WTC11 (cell line): ENCODE results near the gene MIA2. TPM values are rescaled to one million over a fixed set of nuclear protein-coding genes. Genes with fewer than 3 reads are reported as not detected.

Source experiments
- ATAC-seq: fragments of 200-7000 bp; cut with Tn5 transposase; 2 replicates; pipeline ENCODE4 v1.10.0; 2021; ENCODE audit warnings: mild to moderate bottlenecking, moderate library complexity
- CTCF ChIA-PET: fragments of 300-600 bp; sonication (Branson Sonifier 250); formaldehyde crosslinking; loops from one replicate; lab custom pipeline; 2021; ENCODE audit warnings: antibody characterized with exemption; lab: Charles Lee
- POLR2A ChIA-PET: fragments of 350-600 bp; sonication (Branson Sonifier 250); formaldehyde crosslinking; loops from one replicate; lab custom pipeline; 2021; ENCODE audit warnings: antibody characterized with exemption; lab: Charles Lee
- DNase-seq: peaks from one replicate; pipeline ENCODE4 v3.0.0; 2021; ENCODE audit warnings: low spot score
- H3K27ac Mint-ChIP-seq: 2 replicates; pipeline ENCODE4 v1.8.0; 2021; ENCODE audit warnings: mixed read lengths
- H3K27me3 Mint-ChIP-seq: 2 replicates; pipeline ENCODE4 v1.8.0; 2021; ENCODE audit warnings: low read depth, mild to moderate bottlenecking, moderate library complexity, mixed read lengths
- H3K36me3 Mint-ChIP-seq: 2 replicates; pipeline ENCODE4 v1.8.0; 2021; ENCODE audit warnings: mixed read lengths
- H3K4me1 Mint-ChIP-seq: 2 replicates; pipeline ENCODE4 v1.8.0; 2022; ENCODE audit warnings: mixed read lengths
- H3K4me3 Mint-ChIP-seq: 2 replicates; pipeline ENCODE4 v1.8.0; 2021; ENCODE audit warnings: mild to moderate bottlenecking, moderate library complexity, mixed read lengths
- H3K9me3 Mint-ChIP-seq: 2 replicates; pipeline ENCODE4 v1.8.0; 2021; ENCODE audit warnings: mixed read lengths
- ATF1 ChIP-seq: sonication (generic); formaldehyde crosslinking; IDR thresholded peaks from 2 replicates; pipeline ENCODE4 v1.8.1; 2023; ENCODE audit warnings: mild to moderate bottlenecking, moderate library complexity, missing genetic modification reagents
- CBFB ChIP-seq: sonication (generic); formaldehyde crosslinking; IDR thresholded peaks from 2 replicates; pipeline ENCODE4 v1.8.1; 2022; ENCODE audit warnings: mild to moderate bottlenecking, low read depth, missing genetic modification reagents
- EMX1 ChIP-seq: fragments of 250-450 bp; sonication (Bioruptor Pico); IDR thresholded peaks from 2 replicates; pipeline ENCODE4 v1.8.0; 2021; ENCODE audit warnings: mild to moderate bottlenecking
- JUN ChIP-seq: sonication (generic); formaldehyde crosslinking; IDR thresholded peaks from 2 replicates; pipeline ENCODE4 v1.8.0; 2023; ENCODE audit warnings: mild to moderate bottlenecking, missing genetic modification reagents
- NFATC4 ChIP-seq: fragments of 250-450 bp; sonication (Bioruptor Pico); IDR thresholded peaks from 2 replicates; pipeline ENCODE4 v1.9.0; 2021; ENCODE audit warnings: mild to moderate bottlenecking
- PRRX2 ChIP-seq: fragments of 250-450 bp; sonication (Bioruptor Pico); IDR thresholded peaks from 2 replicates; pipeline ENCODE4 v1.8.0; 2021; ENCODE audit warnings: mild to moderate bottlenecking
- SP1 ChIP-seq: sonication (generic); formaldehyde crosslinking; conservative IDR thresholded peaks from 2 replicates; pipeline ENCODE4 v1.8.1; 2022; ENCODE audit warnings: missing genetic modification reagents
- TEAD1 ChIP-seq: sonication (generic); formaldehyde crosslinking; IDR thresholded peaks from 2 replicates; pipeline ENCODE4 v1.8.0; 2022; ENCODE audit warnings: mild to moderate bottlenecking, missing genetic modification reagents
- TP53 ChIP-seq: sonication (generic); formaldehyde crosslinking; IDR thresholded peaks from 2 replicates; pipeline ENCODE4 v1.8.1; 2023; ENCODE audit warnings: mild to moderate bottlenecking, missing genetic modification reagents
- ZNF138 ChIP-seq: sonication (generic); formaldehyde crosslinking; conservative IDR thresholded peaks from 2 replicates; pipeline ENCODE4 v1.8.1; 2022; ENCODE audit warnings: mild to moderate bottlenecking, moderate library complexity, missing genetic modification reagents
- ZNF219 ChIP-seq: sonication (generic); formaldehyde crosslinking; IDR thresholded peaks from 2 replicates; pipeline ENCODE4 v1.8.0; 2023; ENCODE audit warnings: missing genetic modification reagents, mild to moderate bottlenecking, borderline replicate concordance
- ZNF671 ChIP-seq: fragments of 250-450 bp; sonication (Bioruptor Pico); IDR thresholded peaks from 2 replicates; pipeline ENCODE4 v1.8.0; 2021; ENCODE audit warnings: mild to moderate bottlenecking
- total RNA-seq: library from RNA; stranded (reverse); gene quantifications from 3 replicates; pipeline ENCODE4 v1.2.3, GENCODE V29; 2021
- TF ChIP-seq, protein P1 (sequence below): sonication (generic); formaldehyde crosslinking; IDR thresholded peaks from 2 replicates; pipeline ENCODE4 v1.8.1; 2023; ENCODE audit warnings: mild to moderate bottlenecking, missing genetic modification reagents, borderline replicate concordance
- TF ChIP-seq, protein P2 (sequence below): sonication (generic); formaldehyde crosslinking; IDR thresholded peaks from 2 replicates; pipeline ENCODE4 v1.8.1; 2022; ENCODE audit warnings: low read depth, missing genetic modification reagents, borderline replicate concordance
- TF ChIP-seq, protein P3 (sequence below): sonication (generic); formaldehyde crosslinking; IDR thresholded peaks from 2 replicates; pipeline ENCODE4 v1.8.1; 2022; ENCODE audit warnings: mild to moderate bottlenecking, moderate library complexity, missing genetic modification reagents
- TF ChIP-seq, protein P4 (sequence below): sonication (generic); formaldehyde crosslinking; IDR thresholded peaks from 2 replicates; pipeline ENCODE4 v1.8.1; 2023; ENCODE audit warnings: mild to moderate bottlenecking, moderate library complexity, missing genetic modification reagents
- TF ChIP-seq, protein P5 (sequence below): sonication (generic); formaldehyde crosslinking; IDR thresholded peaks from 2 replicates; pipeline ENCODE4 v1.8.0; 2022; ENCODE audit warnings: missing genetic modification reagents
- TF ChIP-seq, protein P6 (sequence below): sonication (generic); formaldehyde crosslinking; IDR thresholded peaks from 2 replicates; pipeline ENCODE4 v1.8.1; 2023; ENCODE audit warnings: mild to moderate bottlenecking, missing genetic modification reagents, moderate library complexity

Gene MIA2
- total RNA-seq, 1 experiment from 2014 or later = 11.3 TPM

DNA sequence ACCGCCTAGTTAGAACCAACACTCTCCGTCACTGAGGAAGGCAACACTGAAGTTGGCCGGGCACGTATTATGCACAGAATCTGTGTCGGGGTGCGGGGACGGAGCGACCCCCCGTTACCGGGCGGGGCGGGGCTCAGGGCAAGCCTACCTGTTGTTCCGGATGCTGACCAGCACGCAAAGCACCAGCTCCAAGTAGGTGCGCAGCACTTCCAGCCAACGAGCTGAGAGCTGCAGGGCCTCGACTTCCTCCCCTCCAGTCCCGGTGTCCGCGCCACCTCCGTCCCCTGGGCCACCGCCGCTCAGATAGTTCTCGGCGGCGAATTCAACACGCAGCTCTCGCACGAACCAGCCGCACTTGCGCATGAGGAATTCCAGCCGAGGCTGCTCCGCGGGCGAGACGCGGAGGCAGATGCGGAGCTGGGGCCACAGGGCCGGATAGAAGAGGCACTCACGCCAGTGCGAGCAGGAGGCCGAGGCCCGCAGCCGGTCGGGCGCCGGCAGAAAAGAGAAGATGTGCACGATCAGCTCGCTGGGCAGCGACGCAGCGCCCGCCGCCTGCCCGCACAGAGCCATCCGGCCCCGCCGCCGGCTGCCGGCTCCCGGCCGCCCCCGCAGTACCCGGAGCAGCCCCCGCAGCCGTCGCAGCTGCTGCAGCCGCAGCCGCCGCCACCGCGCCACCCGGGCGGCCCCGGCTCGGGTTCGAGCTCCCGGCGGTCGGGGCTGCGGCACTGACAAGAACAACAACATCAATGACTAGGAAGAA lies 197.9 kb downstream of the MIA2 start (continued):
- TF ChIP-seq, protein P1, sequence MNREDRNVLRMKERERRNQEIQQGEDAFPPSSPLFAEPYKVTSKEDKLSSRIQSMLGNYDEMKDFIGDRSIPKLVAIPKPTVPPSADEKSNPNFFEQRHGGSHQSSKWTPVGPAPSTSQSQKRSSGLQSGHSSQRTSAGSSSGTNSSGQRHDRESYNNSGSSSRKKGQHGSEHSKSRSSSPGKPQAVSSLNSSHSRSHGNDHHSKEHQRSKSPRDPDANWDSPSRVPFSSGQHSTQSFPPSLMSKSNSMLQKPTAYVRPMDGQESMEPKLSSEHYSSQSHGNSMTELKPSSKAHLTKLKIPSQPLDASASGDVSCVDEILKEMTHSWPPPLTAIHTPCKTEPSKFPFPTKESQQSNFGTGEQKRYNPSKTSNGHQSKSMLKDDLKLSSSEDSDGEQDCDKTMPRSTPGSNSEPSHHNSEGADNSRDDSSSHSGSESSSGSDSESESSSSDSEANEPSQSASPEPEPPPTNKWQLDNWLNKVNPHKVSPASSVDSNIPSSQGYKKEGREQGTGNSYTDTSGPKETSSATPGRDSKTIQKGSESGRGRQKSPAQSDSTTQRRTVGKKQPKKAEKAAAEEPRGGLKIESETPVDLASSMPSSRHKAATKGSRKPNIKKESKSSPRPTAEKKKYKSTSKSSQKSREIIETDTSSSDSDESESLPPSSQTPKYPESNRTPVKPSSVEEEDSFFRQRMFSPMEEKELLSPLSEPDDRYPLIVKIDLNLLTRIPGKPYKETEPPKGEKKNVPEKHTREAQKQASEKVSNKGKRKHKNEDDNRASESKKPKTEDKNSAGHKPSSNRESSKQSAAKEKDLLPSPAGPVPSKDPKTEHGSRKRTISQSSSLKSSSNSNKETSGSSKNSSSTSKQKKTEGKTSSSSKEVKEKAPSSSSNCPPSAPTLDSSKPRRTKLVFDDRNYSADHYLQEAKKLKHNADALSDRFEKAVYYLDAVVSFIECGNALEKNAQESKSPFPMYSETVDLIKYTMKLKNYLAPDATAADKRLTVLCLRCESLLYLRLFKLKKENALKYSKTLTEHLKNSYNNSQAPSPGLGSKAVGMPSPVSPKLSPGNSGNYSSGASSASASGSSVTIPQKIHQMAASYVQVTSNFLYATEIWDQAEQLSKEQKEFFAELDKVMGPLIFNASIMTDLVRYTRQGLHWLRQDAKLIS (CRISPR knock-in tag) = no peak
- TF ChIP-seq CBFB (CRISPR knock-in tag) = 0 out of 2 replicates have a peak, but pooled peaks have one; percentile 73
- TF ChIP-seq, protein P2, sequence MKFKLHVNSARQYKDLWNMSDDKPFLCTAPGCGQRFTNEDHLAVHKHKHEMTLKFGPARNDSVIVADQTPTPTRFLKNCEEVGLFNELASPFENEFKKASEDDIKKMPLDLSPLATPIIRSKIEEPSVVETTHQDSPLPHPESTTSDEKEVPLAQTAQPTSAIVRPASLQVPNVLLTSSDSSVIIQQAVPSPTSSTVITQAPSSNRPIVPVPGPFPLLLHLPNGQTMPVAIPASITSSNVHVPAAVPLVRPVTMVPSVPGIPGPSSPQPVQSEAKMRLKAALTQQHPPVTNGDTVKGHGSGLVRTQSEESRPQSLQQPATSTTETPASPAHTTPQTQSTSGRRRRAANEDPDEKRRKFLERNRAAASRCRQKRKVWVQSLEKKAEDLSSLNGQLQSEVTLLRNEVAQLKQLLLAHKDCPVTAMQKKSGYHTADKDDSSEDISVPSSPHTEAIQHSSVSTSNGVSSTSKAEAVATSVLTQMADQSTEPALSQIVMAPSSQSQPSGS (CRISPR knock-in tag) = no peak
- no peak for TF ChIP-seq NFATC4
- TF ChIP-seq, protein P3, sequence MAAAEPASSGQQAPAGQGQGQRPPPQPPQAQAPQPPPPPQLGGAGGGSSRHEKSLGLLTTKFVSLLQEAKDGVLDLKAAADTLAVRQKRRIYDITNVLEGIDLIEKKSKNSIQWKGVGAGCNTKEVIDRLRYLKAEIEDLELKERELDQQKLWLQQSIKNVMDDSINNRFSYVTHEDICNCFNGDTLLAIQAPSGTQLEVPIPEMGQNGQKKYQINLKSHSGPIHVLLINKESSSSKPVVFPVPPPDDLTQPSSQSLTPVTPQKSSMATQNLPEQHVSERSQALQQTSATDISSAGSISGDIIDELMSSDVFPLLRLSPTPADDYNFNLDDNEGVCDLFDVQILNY (CRISPR knock-in tag) = 0 out of 2 replicates have a peak, but pooled peaks have one; percentile 24
- TF ChIP-seq ATF1 = no peak
- no peak for TF ChIP-seq ZNF671 (CRISPR knock-in tag)
- TF ChIP-seq, protein P4, sequence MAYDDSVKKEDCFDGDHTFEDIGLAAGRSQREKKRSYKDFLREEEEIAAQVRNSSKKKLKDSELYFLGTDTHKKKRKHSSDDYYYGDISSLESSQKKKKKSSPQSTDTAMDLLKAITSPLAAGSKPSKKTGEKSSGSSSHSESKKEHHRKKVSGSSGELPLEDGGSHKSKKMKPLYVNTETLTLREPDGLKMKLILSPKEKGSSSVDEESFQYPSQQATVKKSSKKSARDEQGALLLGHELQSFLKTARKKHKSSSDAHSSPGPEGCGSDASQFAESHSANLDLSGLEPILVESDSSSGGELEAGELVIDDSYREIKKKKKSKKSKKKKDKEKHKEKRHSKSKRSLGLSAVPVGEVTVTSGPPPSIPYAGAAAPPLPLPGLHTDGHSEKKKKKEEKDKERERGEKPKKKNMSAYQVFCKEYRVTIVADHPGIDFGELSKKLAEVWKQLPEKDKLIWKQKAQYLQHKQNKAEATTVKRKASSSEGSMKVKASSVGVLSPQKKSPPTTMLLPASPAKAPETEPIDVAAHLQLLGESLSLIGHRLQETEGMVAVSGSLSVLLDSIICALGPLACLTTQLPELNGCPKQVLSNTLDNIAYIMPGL (CRISPR knock-in tag) = no peak
- TF ChIP-seq PRRX2 = no peak
- TF ChIP-seq EMX1 (CRISPR knock-in tag) = no peak
- TF ChIP-seq, protein P5, sequence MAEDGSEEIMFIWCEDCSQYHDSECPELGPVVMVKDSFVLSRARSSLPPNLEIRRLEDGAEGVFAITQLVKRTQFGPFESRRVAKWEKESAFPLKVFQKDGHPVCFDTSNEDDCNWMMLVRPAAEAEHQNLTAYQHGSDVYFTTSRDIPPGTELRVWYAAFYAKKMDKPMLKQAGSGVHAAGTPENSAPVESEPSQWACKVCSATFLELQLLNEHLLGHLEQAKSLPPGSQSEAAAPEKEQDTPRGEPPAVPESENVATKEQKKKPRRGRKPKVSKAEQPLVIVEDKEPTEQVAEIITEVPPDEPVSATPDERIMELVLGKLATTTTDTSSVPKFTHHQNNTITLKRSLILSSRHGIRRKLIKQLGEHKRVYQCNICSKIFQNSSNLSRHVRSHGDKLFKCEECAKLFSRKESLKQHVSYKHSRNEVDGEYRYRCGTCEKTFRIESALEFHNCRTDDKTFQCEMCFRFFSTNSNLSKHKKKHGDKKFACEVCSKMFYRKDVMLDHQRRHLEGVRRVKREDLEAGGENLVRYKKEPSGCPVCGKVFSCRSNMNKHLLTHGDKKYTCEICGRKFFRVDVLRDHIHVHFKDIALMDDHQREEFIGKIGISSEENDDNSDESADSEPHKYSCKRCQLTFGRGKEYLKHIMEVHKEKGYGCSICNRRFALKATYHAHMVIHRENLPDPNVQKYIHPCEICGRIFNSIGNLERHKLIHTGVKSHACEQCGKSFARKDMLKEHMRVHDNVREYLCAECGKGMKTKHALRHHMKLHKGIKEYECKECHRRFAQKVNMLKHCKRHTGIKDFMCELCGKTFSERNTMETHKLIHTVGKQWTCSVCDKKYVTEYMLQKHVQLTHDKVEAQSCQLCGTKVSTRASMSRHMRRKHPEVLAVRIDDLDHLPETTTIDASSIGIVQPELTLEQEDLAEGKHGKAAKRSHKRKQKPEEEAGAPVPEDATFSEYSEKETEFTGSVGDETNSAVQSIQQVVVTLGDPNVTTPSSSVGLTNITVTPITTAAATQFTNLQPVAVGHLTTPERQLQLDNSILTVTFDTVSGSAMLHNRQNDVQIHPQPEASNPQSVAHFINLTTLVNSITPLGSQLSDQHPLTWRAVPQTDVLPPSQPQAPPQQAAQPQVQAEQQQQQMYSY (CRISPR knock-in tag) = no peak
- TF ChIP-seq ZNF219 = no peak

DNA sequence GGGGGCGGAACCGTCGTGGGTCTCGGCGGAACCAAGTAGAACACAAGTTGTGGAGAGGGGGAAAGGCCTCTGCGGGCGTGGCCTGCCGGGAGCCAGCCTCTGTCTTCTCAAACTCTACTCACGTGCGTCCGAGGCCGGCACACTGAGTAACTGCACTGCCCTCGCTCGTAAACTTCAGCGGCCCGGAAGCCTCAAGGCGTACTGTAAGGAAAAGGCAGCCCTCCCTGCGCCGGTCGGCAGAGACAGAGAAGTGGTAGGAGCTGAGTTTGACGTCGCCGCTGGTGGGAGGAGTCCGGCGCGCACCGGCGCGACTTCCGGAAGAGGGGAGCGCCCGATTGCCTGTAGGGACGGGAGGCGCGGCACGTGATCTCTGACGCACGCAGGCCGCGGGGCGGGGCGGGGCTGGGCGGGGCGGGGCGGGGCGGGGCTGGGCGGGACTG lies 198.5 kb downstream of the MIA2 start, which contains the start of gene FBXO33:
TSS of gene FBXO33 (minus strand) at position 255 of the 440 bp plus-strand sequence. CDS start 271 bp downstream, outside the sequence.
- ChIA-PET POLR2A (interaction anchor here (0.6 to 2.6 kb wide), 16 partner anchors 10 to 335 kb away, joined by 3 to 11 read pairs (median 4); partner anchors contain the start of genes PNN, SEC23A and TRAPPC6B), CTCF (interaction anchor here (0.6 to 1.9 kb wide), 8 partner anchors 15 to 329 kb away, joined by 3 to 10 read pairs (median 4); partner anchors contain the start of genes SEC23A and TRAPPC6B)
- Mint-ChIP-seq H3K9me3 (no peaks in the 10 kb centered on the region), H3K4me1 (peaks cover 23% of the 10 kb centered on the region), H3K36me3 (no peaks in the 10 kb centered on the region), H3K27me3 (no peaks in the 10 kb centered on the region), H3K27ac (peak within 1 kb of the TSS; percentile 100), H3K4me3 (peak within 1 kb of the TSS; percentile 98)
- ATAC-seq (peak; percentile 85), DNase-seq (peak; percentile 96)
- TF ChIP-seq SP1 (CRISPR knock-in tag) (peak; percentile 69), ZNF138 (CRISPR knock-in tag) (no peak), TEAD1 (CRISPR knock-in tag) (no peak), JUN (no peak), TP53 (CRISPR knock-in tag) (0 out of 2 replicates have a peak, but pooled peaks have one; percentile 56)
- TF ChIP-seq, protein P5 (CRISPR knock-in tag) = no peak
- TF ChIP-seq, protein P6, sequence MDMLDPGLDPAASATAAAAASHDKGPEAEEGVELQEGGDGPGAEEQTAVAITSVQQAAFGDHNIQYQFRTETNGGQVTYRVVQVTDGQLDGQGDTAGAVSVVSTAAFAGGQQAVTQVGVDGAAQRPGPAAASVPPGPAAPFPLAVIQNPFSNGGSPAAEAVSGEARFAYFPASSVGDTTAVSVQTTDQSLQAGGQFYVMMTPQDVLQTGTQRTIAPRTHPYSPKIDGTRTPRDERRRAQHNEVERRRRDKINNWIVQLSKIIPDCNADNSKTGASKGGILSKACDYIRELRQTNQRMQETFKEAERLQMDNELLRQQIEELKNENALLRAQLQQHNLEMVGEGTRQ = peak; percentile 91
